Adrenal gland (tissue), 5 donors: ENCODE results near the gene CDC20B.

ENCODE experiments used
- POLR2A ChIP-seq, 2 donors: fragments of 450-650 bp; IDR thresholded peaks; one replicate each; pipeline ENCODE4 v1.6.1; 2017; ENCODE audit warnings: antibody characterized with exemption in 2 of 2, mild to moderate bottlenecking in 2 of 2, moderate library complexity in 1 of 2
- TF ChIP-seq, protein P1 (sequence below), 6 experiments: fragments of 450-650 bp in 4 of 6; fragments of 200-600 bp in 2 of 6; sonication (generic) in 1 of 6; IDR thresholded peaks; 1 replicate in 5 of 6; 2 replicates in 1 of 6; pipeline versions ENCODE4 v1.5.1 to v1.8.0; 2016 to 2021; ENCODE audit warnings: antibody characterized with exemption in 6 of 6, mild to moderate bottlenecking in 2 of 6, moderate library complexity in 1 of 6
- donor health status: DM: no; HTN: no; CAD: no.

DNA sequence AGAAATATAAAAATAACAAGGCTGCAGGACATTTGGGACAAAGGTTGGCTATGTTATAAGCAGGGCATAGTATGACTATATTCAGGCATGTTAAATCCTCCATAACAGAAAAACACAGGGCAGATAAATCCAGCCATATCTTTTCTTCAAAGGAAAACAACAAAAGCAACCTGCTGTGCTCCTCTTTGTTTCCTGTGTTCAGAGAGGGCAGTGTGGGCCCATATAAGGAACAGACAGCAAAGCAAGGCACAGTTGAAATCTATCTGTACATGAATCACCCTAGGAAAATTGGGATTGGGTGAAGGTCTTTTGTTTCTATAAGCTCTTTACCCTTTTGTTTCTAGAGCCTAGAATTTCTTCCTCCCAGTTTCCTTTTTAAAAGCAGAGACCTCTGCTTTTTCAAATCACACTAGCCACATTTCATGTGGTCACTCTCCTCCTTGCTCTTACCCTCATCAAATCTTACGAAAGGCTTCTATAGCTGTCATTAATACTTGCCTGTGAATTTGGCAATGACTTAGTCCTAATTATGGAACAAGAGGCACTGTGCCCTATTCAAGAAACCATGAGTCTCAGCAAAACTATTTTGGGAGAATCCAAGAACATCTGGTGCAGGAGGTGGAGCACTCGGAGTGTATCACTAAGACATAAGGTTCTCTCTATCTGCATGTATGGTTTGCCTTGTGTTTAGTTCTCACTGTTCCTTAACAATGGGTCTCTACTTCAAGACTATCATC is 68.8 kb downstream of the CDC20B start:
- TF ChIP-seq POLR2A (IDR thresholded peaks at IDR 0.05), result no peak
- TF ChIP-seq, protein P1, sequence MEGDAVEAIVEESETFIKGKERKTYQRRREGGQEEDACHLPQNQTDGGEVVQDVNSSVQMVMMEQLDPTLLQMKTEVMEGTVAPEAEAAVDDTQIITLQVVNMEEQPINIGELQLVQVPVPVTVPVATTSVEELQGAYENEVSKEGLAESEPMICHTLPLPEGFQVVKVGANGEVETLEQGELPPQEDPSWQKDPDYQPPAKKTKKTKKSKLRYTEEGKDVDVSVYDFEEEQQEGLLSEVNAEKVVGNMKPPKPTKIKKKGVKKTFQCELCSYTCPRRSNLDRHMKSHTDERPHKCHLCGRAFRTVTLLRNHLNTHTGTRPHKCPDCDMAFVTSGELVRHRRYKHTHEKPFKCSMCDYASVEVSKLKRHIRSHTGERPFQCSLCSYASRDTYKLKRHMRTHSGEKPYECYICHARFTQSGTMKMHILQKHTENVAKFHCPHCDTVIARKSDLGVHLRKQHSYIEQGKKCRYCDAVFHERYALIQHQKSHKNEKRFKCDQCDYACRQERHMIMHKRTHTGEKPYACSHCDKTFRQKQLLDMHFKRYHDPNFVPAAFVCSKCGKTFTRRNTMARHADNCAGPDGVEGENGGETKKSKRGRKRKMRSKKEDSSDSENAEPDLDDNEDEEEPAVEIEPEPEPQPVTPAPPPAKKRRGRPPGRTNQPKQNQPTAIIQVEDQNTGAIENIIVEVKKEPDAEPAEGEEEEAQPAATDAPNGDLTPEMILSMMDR (IDR thresholded peaks at IDR 0.05), result no peak
